Calu3 (cell line): ENCODE data around the gene KRTAP12-4. TPM values are rescaled to one million over a fixed set of nuclear protein-coding genes. Genes with fewer than 3 reads are reported as not detected.

ENCODE experiments used
- BruUV-seq: library from RNA; stranded (reverse); fragments of 400-500 nt; replicated peaks from 2 replicates; lab custom pipeline; 2021; lab: Mats Ljungman, UMichigan
- CTCF ChIA-PET: fragments of 300-600 bp; sonication (Branson Sonifier 250); formaldehyde crosslinking; loops from one replicate; lab custom pipeline; 2022; ENCODE audit warnings: antibody characterized with exemption; lab: Charles Lee
- DNase-seq: peaks from one replicate; pipeline ENCODE4 v3.0.0; 2022
- H3K27ac Mint-ChIP-seq: one replicate; pipeline ENCODE4 v1.8.0; 2022; ENCODE audit warnings: mixed read lengths; ENCODE audit not compliant: unreplicated experiment
- H3K27me3 Mint-ChIP-seq: one replicate; pipeline ENCODE4 v1.8.0; 2022; ENCODE audit warnings: mixed read lengths; ENCODE audit not compliant: unreplicated experiment
- H3K36me3 Mint-ChIP-seq: one replicate; pipeline ENCODE4 v1.8.0; 2022; ENCODE audit warnings: mild to moderate bottlenecking, moderate library complexity, mixed read lengths; ENCODE audit not compliant: insufficient read depth, unreplicated experiment
- H3K4me1 Mint-ChIP-seq: one replicate; pipeline ENCODE4 v1.8.0; 2022; ENCODE audit warnings: mild to moderate bottlenecking, low read depth, mixed read lengths; ENCODE audit not compliant: unreplicated experiment
- H3K4me3 Mint-ChIP-seq: one replicate; pipeline ENCODE4 v1.8.0; 2022; ENCODE audit warnings: mild to moderate bottlenecking, low read depth, moderate library complexity, mixed read lengths; ENCODE audit not compliant: unreplicated experiment
- H3K9me3 Mint-ChIP-seq: one replicate; pipeline ENCODE4 v1.8.0; 2022; ENCODE audit warnings: low read depth, mixed read lengths; ENCODE audit not compliant: unreplicated experiment
- intact Hi-C: fragments of 100-400 bp; cut with micrococcal nuclease; formaldehyde crosslinking; loops from one replicate; pipeline ENCODE4 v1.10.0; 2022; ENCODE audit not compliant: unreplicated experiment
- total RNA-seq: library from RNA; stranded (reverse); gene quantifications from 2 replicates; pipeline ENCODE4 v1.2.3, GENCODE V29; 2022
- TF ChIP-seq, protein P1 (sequence below): fragments of 200-600 bp; IDR thresholded peaks from one replicate; pipeline ENCODE4 v1.8.0; 2022; ENCODE audit warnings: antibody characterized with exemption; ENCODE audit not compliant: unreplicated experiment

KRTAP12-4 gene
- total RNA-seq, 1 experiment from 2014 or later: not detected

DNA sequence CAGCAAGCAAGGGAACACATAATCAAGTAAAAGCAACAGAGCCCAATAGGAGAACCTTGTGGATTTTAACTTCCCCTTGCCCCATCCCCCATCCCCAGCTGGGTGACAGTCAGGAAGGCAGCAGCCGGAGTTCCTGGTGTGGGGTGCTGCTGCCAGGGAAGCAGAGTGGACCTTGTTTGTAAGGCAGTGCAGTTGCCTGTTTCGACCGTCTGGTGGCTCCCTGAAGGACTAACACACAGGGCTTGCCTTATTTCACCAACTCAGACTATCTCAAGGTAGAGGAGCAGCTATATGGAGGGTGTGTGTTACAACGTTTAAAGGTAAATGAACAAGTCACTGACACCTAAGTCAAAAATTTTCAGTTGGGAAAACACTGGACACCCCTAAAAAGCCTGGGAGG lies 36.0 kb downstream of the KRTAP12-4 start:
- peaks cover 5% of the 10 kb centered on the region for H3K36me3 Mint-ChIP-seq
- H3K27me3 Mint-ChIP-seq: peaks cover 55% of the 10 kb centered on the region
- no peak overlapping the region for H3K27ac Mint-ChIP-seq
- no peak for DNase-seq
- H3K9me3 Mint-ChIP-seq: peaks cover 15% of the 10 kb centered on the region
- intact Hi-C loops: no loop called here
- BruUV-seq: no TSS peak
- TF ChIP-seq, protein P1, sequence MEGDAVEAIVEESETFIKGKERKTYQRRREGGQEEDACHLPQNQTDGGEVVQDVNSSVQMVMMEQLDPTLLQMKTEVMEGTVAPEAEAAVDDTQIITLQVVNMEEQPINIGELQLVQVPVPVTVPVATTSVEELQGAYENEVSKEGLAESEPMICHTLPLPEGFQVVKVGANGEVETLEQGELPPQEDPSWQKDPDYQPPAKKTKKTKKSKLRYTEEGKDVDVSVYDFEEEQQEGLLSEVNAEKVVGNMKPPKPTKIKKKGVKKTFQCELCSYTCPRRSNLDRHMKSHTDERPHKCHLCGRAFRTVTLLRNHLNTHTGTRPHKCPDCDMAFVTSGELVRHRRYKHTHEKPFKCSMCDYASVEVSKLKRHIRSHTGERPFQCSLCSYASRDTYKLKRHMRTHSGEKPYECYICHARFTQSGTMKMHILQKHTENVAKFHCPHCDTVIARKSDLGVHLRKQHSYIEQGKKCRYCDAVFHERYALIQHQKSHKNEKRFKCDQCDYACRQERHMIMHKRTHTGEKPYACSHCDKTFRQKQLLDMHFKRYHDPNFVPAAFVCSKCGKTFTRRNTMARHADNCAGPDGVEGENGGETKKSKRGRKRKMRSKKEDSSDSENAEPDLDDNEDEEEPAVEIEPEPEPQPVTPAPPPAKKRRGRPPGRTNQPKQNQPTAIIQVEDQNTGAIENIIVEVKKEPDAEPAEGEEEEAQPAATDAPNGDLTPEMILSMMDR: no peak
- no peaks in the 10 kb centered on the region for H3K4me1 Mint-ChIP-seq
- CTCF ChIA-PET: no interaction called here
- H3K4me3 Mint-ChIP-seq: no peak overlapping the region

DNA sequence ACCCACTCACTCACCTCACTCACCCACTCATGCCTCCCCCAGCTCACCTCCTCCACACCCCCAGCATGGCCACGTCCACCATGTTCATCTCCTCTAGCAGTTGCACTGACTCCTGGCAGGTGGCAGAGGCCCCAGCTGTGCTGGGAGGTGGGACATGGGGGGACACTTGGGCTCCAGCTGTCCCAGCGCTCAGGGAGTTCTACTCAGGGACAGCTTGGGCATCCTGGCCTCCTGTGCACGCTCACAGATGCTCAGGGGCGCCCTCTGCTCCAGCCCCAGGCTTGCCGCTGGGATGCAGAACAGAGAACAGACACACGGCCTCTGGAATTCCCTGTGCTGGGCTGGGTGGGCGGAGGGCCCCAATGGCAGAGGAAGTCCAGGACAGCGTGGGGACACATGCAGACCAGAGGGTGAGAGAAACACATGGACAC lies 37.4 kb downstream of the KRTAP12-4 start:
- Mint-ChIP-seq H3K4me3 (no peak overlapping the region), H3K9me3 (peaks cover 10% of the 10 kb centered on the region), H3K36me3 (peaks cover 5% of the 10 kb centered on the region), H3K27me3 (peaks cover 61% of the 10 kb centered on the region), H3K27ac (no peak overlapping the region), H3K4me1 (no peaks in the 10 kb centered on the region)
- DNase-seq: no peak
- CTCF ChIA-PET: no interaction called here
- intact Hi-C loops: no loop called here
- no TSS peak for BruUV-seq
- TF ChIP-seq, protein P1: no peak

DNA sequence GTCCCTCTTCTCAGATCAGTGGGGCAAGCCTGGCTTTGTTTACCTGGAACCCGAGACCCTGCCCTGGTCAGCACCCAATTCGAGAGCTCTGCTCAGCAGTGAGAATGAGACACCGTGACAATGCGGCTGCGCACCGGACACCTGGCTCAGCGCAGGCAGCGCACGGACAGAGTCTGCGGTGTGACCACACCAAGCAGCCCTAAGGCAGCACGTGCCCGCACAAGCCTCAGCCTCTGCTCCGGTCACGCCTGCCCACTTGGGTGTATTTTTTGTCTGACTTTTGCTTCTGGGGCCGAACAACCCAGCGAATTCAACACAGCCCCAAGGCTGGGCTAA lies 37.9 kb downstream of the KRTAP12-4 start:
- DNase-seq: no peak
- Mint-ChIP-seq H3K4me3 (no peak overlapping the region), H3K9me3 (peaks cover 11% of the 10 kb centered on the region), H3K27ac (no peak overlapping the region), H3K27me3 (peaks cover 62% of the 10 kb centered on the region), H3K36me3 (peaks cover 5% of the 10 kb centered on the region), H3K4me1 (no peaks in the 10 kb centered on the region)
- BruUV-seq: no TSS peak
- intact Hi-C loops: no loop called here
- CTCF ChIA-PET: interaction anchor here (0.5 kb wide), 1 partner anchor 522 kb away, joined by 3 read pairs; no protein-coding TSS in a partner anchor
- TF ChIP-seq, protein P1: no peak

DNA sequence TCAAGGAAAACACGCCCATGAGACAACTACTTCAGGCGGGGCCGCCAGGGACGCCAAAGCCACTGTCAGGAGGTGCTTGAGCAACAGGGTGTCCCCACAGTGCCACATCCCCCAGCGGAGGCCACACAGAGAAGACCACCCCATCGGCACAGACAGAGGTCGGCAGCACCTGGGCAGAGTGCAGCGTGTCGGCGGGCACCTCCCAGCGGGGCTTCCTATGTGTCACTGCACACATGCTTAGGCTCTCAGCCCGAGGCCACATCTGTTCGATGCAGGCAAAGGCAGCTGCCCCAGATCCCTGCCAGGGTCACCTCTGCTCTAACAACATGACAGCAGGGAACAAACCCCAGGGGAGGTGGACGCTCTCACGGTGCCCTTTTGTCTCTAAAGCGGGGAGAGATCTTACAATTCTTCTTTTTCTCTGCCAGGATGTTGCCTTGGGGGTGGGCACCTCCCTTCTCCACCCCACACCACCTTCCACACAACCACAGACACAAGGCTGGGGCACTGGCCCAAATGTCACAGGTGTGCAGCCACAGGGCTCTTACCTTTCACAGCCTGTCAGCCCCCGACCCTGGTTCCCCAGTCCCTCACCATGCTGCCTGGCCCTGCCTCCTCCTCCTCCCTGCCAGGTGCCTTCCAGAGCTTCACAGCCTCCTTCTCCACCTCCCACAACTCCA lies 38.4 kb downstream of the KRTAP12-4 start:
- Mint-ChIP-seq H3K4me3 (no peak overlapping the region), H3K36me3 (peaks cover 5% of the 10 kb centered on the region), H3K27ac (no peak overlapping the region), H3K27me3 (peaks cover 62% of the 10 kb centered on the region), H3K4me1 (no peaks in the 10 kb centered on the region), H3K9me3 (peaks cover 15% of the 10 kb centered on the region)
- intact Hi-C loops: no loop called here
- BruUV-seq: no TSS peak
- TF ChIP-seq, protein P1: no peak
- no peak for DNase-seq
- CTCF ChIA-PET: interaction anchor here (0.5 kb wide), 1 partner anchor 522 kb away, joined by 3 read pairs; no protein-coding TSS in a partner anchor
